Mucosa of rectum (tissue), 2 donors: Measurements from ENCODE around the gene TRIM13.

Experiments
- H3K27ac ChIP-seq, 2 donors: one replicate each; pipeline ENCODE4 v1.7.0; 2013; ENCODE audit warnings: inconsistent platforms in 2 of 2, low read depth in 2 of 2, low read length in 2 of 2
- H3K27me3 ChIP-seq, 2 donors: one replicate each; pipeline ENCODE4 v1.7.0; 2013; ENCODE audit warnings: low read length in 2 of 2; ENCODE audit not compliant: control insufficient read depth in 2 of 2, insufficient read depth in 2 of 2
- H3K36me3 ChIP-seq, 2 donors: one replicate each; pipeline ENCODE4 v1.7.0; 2013; ENCODE audit warnings: low read length in 2 of 2; ENCODE audit not compliant: control insufficient read depth in 2 of 2, insufficient read depth in 2 of 2
- H3K4me1 ChIP-seq, 2 donors: one replicate each; pipeline ENCODE4 v1.7.0; 2013; ENCODE audit warnings: low read length in 2 of 2, mild to moderate bottlenecking in 1 of 2; ENCODE audit not compliant: control insufficient read depth in 2 of 2, insufficient read depth in 2 of 2
- H3K4me3 ChIP-seq, 2 donors: one replicate each; pipeline ENCODE4 v1.7.0; 2013; ENCODE audit warnings: low read length in 2 of 2
- H3K9ac ChIP-seq, 2 donors: one replicate each; pipeline ENCODE4 v1.7.0; 2013; ENCODE audit warnings: low read length in 2 of 2, low read depth in 1 of 2, mild to moderate bottlenecking in 1 of 2
- H3K9me3 ChIP-seq, 2 donors: one replicate each; pipeline ENCODE4 v1.7.0; 2013; ENCODE audit warnings: low read length in 2 of 2; ENCODE audit not compliant: control insufficient read depth in 2 of 2
- donor health status: healthy.
- donor health status: Normal muscosa, but diverticular disease.

Gene TRIM13

DNA sequence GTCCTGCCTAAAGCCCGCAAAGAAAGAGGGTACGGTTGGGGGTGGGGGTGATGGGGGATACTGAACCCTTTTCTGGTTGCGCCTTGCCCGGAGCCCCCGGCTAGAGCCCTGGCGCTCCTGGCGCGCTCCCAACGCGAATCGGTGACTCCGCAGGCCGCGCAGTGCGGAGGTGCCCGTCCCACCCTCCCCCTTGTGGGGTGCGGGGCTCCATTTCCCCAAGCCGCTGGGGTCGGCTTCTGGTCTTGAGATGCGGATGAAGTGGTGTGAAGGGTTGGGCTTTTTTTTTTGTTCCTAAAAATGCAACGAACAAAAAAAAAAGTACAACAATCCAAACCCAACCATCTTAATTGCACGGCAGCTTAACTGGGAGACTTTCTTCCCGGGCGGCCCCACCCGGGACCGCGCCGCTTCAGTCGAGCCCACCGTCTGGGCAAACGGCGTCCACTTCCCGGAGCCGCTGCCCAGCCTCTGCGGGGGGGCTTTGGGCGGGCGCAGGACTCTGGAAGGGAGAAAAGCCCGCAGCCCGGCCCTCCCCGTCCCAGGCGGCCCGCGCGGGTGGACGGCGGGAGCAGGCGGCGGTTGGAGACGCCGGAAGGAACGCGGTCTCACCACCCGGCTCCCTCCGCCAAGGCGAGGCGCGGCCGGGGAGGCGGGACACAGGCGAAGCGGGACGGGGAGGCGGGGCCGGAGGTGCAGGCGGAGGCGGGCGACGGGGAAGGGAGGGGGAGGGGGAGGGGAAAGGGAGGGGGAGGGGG lies 504 bp upstream of the TRIM13 start:
- H3K27me3 ChIP-seq = no peaks in the 10 kb centered on the region

DNA sequence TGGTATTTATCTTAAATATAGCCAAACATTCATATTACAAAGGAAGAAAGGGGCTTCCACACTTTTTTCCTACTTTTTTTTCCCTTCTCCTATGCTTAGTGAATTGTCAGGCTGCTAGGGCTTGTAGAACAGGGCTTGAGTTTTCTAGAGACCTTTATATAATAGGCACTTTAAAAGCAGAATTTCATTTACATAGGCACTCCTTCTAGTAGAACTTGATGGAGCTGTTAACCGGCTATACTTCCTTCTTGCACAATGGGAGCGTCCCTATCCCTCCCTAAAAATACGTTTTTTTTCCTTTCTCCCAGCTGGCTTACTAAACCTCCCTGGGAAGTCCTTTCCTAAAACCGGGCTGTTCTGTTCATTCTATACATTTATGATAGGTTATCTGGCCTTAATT lies 1.1 kb downstream of the TRIM13 start:
- Histone ChIP-seq H3K4me3 (peak overlapping the region; percentile 88 to 90), H3K9me3 (no peaks in the 10 kb centered on the region), H3K4me1 (peaks cover 20% of the 10 kb centered on the region in 2 donors), H3K27me3 (no peaks in the 10 kb centered on the region), H3K36me3 (peaks cover 4 to 7% of the 10 kb centered on the region in 2 donors), H3K27ac (peak overlapping the region; percentile 98 to 99), H3K9ac (peak overlapping the region; percentile 84 to 93)

More for the DNA sequence above, 504 bp upstream of the TRIM13 start:
- Histone ChIP-seq H3K9me3 (no peaks in the 10 kb centered on the region), H3K9ac (peak overlapping the region; percentile 84 to 89), H3K27ac (peak overlapping the region; percentile 95), H3K4me1 (peaks cover 19 to 20% of the 10 kb centered on the region in 2 donors), H3K36me3 (peaks cover 0 to 7% of the 10 kb centered on the region in 2 donors), H3K4me3 (peak overlapping the region; percentile 76 to 79)

DNA sequence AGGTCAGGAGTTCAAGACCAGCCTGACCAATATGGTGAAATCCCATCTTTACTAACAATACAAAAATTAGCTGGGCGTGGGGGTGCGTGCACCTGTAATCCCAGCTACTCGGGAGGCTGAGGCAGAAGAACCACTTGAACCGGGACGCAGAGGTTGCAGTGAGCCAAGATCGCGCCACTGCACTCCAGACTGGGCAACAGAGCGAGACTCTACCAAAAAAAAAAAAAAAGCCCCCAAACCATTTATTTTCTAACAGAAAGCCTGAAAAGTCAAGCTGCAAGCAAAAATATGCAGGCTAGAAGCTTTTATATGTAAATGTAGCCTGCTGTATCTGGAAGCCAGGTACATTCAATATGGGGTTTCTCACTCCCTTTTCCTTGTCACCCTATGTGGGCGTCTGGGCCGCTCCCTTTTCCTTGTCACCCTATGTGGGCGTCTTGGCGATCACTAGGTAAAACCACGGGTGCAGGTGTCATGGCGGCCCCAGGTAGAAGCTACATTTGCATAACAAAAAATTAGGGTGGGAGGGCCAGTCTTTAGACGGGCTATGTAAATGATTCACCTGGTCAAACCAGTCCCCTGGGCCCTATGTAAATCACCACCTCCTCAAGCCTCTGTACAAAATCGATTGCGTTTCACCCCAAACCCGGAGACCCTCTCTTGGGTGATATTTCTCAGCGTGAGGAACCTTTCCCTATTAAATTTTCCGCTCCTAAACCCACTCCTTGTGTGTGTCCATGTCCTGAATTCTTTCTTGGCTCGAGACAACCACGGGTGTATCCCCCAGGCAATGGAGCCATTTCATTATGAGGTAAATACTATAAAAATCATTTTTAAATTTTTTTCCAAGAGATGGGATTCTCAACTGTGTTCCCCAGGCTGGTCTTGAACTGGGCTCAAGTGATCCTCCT lies 2.1 kb downstream of the TRIM13 start:
- peak overlapping the region; percentile 88 to 90 for H3K4me3 ChIP-seq
- no peaks in the 10 kb centered on the region for H3K27me3 ChIP-seq
- peak overlapping the region in 1 of 2 donors; percentile 93 for H3K9ac ChIP-seq
- peaks cover 20% of the 10 kb centered on the region in 2 donors for H3K4me1 ChIP-seq
- peak overlapping the region; percentile 98 to 99 for H3K27ac ChIP-seq
- H3K9me3 ChIP-seq = no peaks in the 10 kb centered on the region
- peaks cover 4 to 7% of the 10 kb centered on the region in 2 donors for H3K36me3 ChIP-seq

DNA sequence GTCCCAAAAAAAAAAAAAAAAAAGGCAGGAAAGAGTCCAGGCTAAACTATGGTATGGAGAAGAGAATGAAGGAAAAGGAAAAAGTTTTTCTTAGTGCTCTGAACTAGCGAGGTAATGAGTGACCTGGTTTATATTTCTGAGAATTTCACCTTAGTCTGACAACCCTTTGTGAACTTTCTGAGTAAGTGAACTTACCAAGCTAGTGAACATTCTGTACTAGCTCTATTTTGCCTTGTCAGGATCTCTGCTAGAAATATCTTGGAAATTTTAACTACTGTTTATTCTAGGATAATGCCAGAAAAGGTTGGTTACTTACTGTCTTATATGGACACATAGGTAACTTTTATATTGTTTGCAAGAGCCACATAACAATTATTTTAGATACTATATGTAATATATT lies 4.4 kb downstream of the TRIM13 start:
- Histone ChIP-seq H3K9ac (no peak overlapping the region), H3K27ac (no peak overlapping the region), H3K4me3 (no peak overlapping the region), H3K4me1 (peaks cover 20 to 24% of the 10 kb centered on the region in 2 donors), H3K27me3 (no peaks in the 10 kb centered on the region), H3K9me3 (no peaks in the 10 kb centered on the region), H3K36me3 (peaks cover 4 to 9% of the 10 kb centered on the region in 2 donors)

DNA sequence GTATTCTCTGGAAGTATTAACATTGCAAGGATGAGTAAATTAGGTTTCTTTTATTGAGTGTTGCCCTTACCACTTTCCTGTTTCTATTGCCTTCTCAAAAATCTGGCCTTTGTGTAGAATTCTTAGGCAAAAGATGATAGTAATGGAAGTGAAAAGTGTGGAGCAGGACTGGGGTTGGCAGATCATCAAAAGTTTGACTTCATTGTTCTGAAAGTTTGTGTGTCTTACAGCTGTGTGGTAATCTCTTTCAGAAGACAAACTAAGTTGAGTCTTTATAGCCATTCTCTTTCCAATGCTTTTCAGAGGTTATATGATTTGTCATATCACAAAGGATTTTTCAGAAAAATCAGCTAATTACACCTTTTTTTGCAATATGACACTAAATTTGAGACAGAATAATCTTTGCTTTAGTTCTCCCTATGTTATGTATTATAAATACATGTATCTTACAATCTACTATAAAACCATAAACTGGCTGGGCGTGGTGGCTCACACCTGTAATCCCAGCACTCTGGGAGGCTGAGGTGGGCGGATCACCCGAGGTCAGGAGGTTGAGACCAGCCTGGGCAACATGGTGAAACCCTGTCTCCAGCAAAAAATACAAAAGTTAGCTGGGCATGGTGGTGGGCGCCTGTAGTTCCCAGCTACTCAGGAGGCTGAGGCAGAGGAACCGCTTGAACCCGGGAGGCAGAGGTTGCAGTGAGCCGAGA lies 9.7 kb downstream of the TRIM13 start:
- H3K4me1 ChIP-seq = peaks cover 10 to 11% of the 10 kb centered on the region in 2 donors
- H3K4me3 ChIP-seq = no peak overlapping the region
- H3K27ac ChIP-seq = peak overlapping the region; percentile 56 to 66
- H3K36me3 ChIP-seq = peaks cover 15 to 16% of the 10 kb centered on the region in 2 donors
- no peaks in the 10 kb centered on the region for H3K27me3 ChIP-seq
- no peaks in the 10 kb centered on the region for H3K9me3 ChIP-seq
- no peak overlapping the region for H3K9ac ChIP-seq

DNA sequence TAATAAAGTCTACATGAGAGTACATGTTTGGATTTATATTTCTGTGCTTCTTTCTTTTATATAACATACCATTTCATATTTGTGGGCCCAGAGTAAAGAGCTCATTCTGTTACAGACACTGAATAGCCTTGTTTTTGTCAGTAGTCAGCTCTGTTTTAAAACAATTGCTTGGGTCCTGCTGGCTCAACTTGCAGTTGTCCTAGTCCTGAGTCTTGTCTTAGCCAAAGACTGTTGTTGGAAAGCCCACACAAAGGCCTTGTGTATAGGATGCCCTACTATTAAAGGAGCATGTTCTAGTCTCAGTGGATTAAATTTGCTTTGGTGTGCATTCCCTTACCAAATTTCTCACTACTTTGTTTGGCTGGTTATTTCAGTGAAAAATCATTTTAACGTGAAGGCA lies 14.6 kb downstream of the TRIM13 start:
- H3K36me3 ChIP-seq = peaks cover 24 to 30% of the 10 kb centered on the region in 2 donors
- peaks cover 7 to 11% of the 10 kb centered on the region in 2 donors for H3K4me1 ChIP-seq
- no peaks in the 10 kb centered on the region for H3K27me3 ChIP-seq
- H3K4me3 ChIP-seq = no peak overlapping the region
- H3K9me3 ChIP-seq = no peaks in the 10 kb centered on the region
- H3K27ac ChIP-seq = no peak overlapping the region
- H3K9ac ChIP-seq = no peak overlapping the region

DNA sequence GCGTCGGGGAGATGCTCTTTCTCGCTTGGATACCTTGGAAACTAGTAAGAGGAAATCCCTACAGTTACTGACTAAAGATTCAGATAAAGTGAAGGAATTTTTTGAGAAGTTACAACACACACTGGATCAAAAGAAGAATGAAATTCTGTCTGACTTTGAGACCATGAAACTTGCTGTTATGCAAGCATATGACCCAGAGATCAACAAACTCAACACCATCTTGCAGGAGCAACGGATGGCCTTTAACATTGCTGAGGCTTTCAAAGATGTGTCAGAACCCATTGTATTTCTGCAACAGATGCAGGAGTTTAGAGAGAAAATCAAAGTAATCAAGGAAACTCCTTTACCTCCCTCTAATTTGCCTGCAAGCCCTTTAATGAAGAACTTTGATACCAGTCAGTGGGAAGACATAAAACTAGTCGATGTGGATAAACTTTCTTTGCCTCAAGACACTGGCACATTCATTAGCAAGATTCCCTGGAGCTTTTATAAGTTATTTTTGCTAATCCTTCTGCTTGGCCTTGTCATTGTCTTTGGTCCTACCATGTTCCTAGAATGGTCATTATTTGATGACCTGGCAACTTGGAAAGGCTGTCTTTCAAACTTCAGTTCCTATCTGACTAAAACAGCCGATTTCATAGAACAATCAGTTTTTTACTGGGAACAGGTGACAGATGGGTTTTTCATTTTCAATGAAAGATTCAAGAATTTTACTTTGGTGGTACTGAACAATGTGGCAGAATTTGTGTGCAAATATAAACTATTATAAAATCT lies 15.7 kb downstream of the TRIM13 start:
- Histone ChIP-seq H3K4me1 (peaks cover 5 to 6% of the 10 kb centered on the region in 2 donors), H3K9ac (no peak overlapping the region), H3K9me3 (no peaks in the 10 kb centered on the region), H3K27ac (no peak overlapping the region), H3K27me3 (no peaks in the 10 kb centered on the region), H3K36me3 (peaks cover 24 to 30% of the 10 kb centered on the region in 2 donors), H3K4me3 (no peak overlapping the region)

DNA sequence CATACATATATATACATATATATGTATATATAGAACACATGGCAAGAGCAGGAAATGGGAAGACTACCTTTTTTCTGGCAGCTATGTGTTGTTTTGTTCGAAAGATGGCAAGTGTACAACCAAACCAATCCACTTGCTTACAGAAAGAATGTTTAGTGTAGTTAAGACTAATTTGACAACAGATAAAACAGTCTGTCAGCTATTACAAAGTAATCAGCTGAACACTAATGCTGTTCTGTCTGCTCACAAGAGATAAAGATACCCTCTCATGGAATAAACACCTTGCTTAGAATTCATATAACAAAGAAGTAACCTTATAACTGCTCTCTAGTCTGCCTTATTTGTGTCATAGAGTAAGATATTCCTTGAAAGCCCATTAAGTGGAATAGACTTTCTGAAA lies 17.5 kb downstream of the TRIM13 start:
- H3K4me1 ChIP-seq = peaks cover 4 to 6% of the 10 kb centered on the region in 2 donors

DNA sequence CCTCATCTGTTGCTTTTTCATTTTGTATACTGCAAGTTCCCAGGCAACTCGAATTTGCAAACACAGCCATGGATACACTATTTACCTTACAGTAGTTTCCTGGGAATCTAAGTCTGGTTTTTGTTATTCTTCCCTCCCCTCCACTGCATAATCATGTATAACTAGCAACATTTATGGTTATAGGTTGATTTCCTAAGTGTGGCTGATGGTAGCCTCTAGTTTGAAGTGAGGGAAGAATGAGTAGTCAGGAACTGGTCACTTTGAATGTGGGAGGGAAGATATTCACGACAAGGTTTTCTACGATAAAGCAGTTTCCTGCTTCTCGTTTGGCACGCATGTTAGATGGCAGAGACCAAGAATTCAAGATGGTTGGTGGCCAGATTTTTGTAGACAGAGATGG lies 18.4 kb downstream of the TRIM13 start, which contains the start of gene KCNRG:
TSS of gene KCNRG (plus strand) at position 187 of the 400 bp plus-strand sequence. CDS start at position 237, 50 bp downstream.
- H3K4me1 ChIP-seq = peaks cover 4 to 6% of the 10 kb centered on the region in 2 donors
- H3K36me3 ChIP-seq = peaks cover 26% of the 10 kb centered on the region in 2 donors
- peak within 1 kb of the TSS in 1 of 2 donors; percentile 30 for H3K27ac ChIP-seq
- no peaks in the 10 kb centered on the region for H3K27me3 ChIP-seq
- no peak within 1 kb of the TSS for H3K9ac ChIP-seq
- H3K9me3 ChIP-seq = no peaks in the 10 kb centered on the region
- no peak within 1 kb of the TSS for H3K4me3 ChIP-seq

More for the DNA sequence above, 17.5 kb downstream of the TRIM13 start:
- H3K27me3 ChIP-seq = no peaks in the 10 kb centered on the region
- H3K4me3 ChIP-seq = no peak overlapping the region
- H3K27ac ChIP-seq = no peak overlapping the region
- H3K36me3 ChIP-seq = peaks cover 24 to 25% of the 10 kb centered on the region in 2 donors
- H3K9me3 ChIP-seq = no peaks in the 10 kb centered on the region
- no peak overlapping the region for H3K9ac ChIP-seq
